Gastroesophageal sphincter (tissue), 4 donors: Measurements from ENCODE around the gene SHC2. TPM values are rescaled to one million over a fixed set of nuclear protein-coding genes. Genes with fewer than 3 reads are reported as not detected.
A peak's percentile ranks its signal among the peaks of the same experiment; 100 is the strongest.
"Not testable (repeated sequence)": the region's sequence is repeated elsewhere in the genome, so short reads cannot be mapped to it uniquely, and the experiment has no call there.

Experiments
- ATAC-seq: fragments of 150-250 bp; one replicate; pipeline ENCODE4 v1.9.1; 2016; ENCODE audit warnings: mild to moderate bottlenecking, moderate library complexity
- H3K27ac ChIP-seq, 4 donors: fragments of 200-600 bp; sonication (generic) in 3 of 4; 1 replicate in 3 of 4; 2 replicates in 1 of 4; pipeline ENCODE4 v1.5.1; 2016 to 2019
- H3K27me3 ChIP-seq: fragments of 200-600 bp; sonication (generic); one replicate; pipeline ENCODE4 v1.5.1; 2019
- H3K36me3 ChIP-seq, 2 donors: fragments of 200-600 bp; sonication (generic); one replicate each; pipeline ENCODE4 v1.5.1; 2019; ENCODE audit warnings: control low read depth in 1 of 2
- H3K4me1 ChIP-seq, 3 donors: fragments of 200-600 bp; sonication (generic); 1 replicate in 2 of 3; 2 replicates in 1 of 3; pipeline ENCODE4 v1.5.1; 2016 to 2019; ENCODE audit warnings: control low read depth in 2 of 3
- H3K4me3 ChIP-seq, 2 donors: fragments of 200-600 bp; sonication (generic); one replicate each; pipeline ENCODE4 v1.5.1; 2019; ENCODE audit warnings: mild to moderate bottlenecking in 1 of 2, moderate library complexity in 1 of 2
- H3K9me3 ChIP-seq, 3 donors: fragments of 200-600 bp; sonication (generic); one replicate each; pipeline ENCODE4 v1.5.1; 2017 to 2019; ENCODE audit warnings: control low read depth in 2 of 3
- EP300 ChIP-seq: sonication (generic); formaldehyde crosslinking; IDR thresholded peaks from one replicate; pipeline ENCODE4 v1.6.1; 2017; ENCODE audit warnings: antibody characterized with exemption, mild to moderate bottlenecking
- POLR2A ChIP-seq, 2 donors: fragments of 450-650 bp; IDR thresholded peaks; one replicate each; pipeline ENCODE4 v1.6.1; 2017; ENCODE audit warnings: antibody characterized with exemption in 2 of 2, mild to moderate bottlenecking in 2 of 2, moderate library complexity in 1 of 2
- POLR2AphosphoS5 ChIP-seq: sonication (generic); formaldehyde crosslinking; IDR thresholded peaks from one replicate; pipeline ENCODE4 v1.6.1; 2017; ENCODE audit warnings: antibody characterized with exemption
- WGBS, 2 donors: methylation state at CpG; one replicate each; pipeline ENCODE4 v1.1.5; 2018; ENCODE audit warnings: low coverage in 1 of 2; 5-methylcytosine and 5-hydroxymethylcytosine counted together
- total RNA-seq, 4 donors: library from RNA; depleted of rRNA; stranded (reverse); fragments of >200 nt; gene quantifications; one replicate each; pipeline ENCODE4 v1.1.0, GENCODE V29; 2016
- TF ChIP-seq, protein P1 (sequence below), 4 experiments: fragments of 200-600 bp in 2 of 4; fragments of 450-650 bp in 2 of 4; sonication (generic) in 1 of 4; IDR thresholded peaks; one replicate each; pipeline ENCODE4 v1.5.1; 2017 to 2019; ENCODE audit warnings: antibody characterized with exemption in 4 of 4, mild to moderate bottlenecking in 2 of 4, moderate library complexity in 2 of 4

Gene SHC2
- total RNA-seq, 4 donors from 2014 or later, result 14.7 to 24.6 (median 20.4) TPM

DNA sequence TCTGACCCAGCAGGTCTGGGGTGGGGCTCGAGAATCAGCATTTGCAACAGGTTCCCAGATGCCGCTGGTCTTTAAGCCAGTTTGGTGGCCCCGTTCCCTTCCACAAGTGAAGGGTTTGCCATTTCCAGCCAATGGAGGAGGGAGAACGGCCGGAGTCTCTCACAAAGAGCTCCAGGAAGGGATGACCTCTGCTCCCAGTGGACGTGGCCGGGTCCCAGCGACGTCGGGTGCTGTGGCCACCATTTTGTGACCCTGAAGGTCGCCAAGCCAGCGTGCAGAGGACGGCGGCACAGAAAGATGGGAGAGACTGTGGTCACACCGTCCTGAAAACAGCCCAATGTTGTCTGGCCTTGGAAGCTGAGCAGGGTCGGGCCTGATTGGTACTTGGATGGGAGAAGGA is 8.0 kb downstream of the SHC2 start:
- H3K9me3 ChIP-seq, result no peaks in the 10 kb centered on the region

DNA sequence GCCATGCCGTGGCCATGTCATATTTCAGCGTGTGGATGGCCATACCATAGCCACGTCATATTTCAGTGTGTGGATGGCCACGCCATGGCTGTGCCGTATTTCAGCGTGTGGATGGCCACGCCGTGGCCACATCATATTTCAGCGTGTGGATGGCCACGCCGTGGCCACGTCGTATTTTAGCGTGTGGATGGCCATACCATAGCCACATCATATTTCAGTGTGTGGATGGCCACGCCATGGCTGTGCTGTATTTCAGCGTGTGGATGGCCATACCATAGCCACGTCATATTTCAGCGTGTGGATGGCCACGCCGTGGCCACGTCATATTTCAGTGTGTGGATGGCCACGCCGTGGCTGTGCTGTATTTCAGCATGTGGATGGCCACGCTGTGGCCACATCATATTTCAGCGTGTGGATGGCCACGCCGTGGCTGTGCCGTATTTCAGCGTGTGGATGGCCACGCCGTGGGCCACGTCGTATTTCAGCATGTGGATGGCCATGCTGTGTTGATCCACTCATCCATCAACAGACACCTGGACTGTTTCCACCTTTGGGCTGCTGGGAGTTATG is 9.8 kb downstream of the SHC2 start:
- not testable (repeated sequence) for H3K36me3 ChIP-seq, ATAC-seq, H3K9me3 ChIP-seq, H3K4me3 ChIP-seq, H3K27ac ChIP-seq, H3K27me3 ChIP-seq
- peaks cover 0 to 13% (median 0%) of the 10 kb centered on the region in 3 donors for H3K4me1 ChIP-seq
- 84% methylated on average over 22 of the region's 33 CpGs; no CpG with 5 or more reads in 1 of the 2 donors for WGBS, 2 donors

More for the DNA sequence above, 8.0 kb downstream of the SHC2 start:
- Histone ChIP-seq H3K27ac (no peak overlapping the region), H3K36me3 (no peaks in the 10 kb centered on the region), H3K27me3 (no peaks in the 10 kb centered on the region), H3K4me1 (peaks cover 0 to 5% (median 0%) of the 10 kb centered on the region in 3 donors), H3K4me3 (no peak overlapping the region)
- TF ChIP-seq POLR2A (IDR thresholded peaks at IDR 0.05) (no peak), EP300 (no peak), POLR2AphosphoS5 (no peak)
- TF ChIP-seq, protein P1, sequence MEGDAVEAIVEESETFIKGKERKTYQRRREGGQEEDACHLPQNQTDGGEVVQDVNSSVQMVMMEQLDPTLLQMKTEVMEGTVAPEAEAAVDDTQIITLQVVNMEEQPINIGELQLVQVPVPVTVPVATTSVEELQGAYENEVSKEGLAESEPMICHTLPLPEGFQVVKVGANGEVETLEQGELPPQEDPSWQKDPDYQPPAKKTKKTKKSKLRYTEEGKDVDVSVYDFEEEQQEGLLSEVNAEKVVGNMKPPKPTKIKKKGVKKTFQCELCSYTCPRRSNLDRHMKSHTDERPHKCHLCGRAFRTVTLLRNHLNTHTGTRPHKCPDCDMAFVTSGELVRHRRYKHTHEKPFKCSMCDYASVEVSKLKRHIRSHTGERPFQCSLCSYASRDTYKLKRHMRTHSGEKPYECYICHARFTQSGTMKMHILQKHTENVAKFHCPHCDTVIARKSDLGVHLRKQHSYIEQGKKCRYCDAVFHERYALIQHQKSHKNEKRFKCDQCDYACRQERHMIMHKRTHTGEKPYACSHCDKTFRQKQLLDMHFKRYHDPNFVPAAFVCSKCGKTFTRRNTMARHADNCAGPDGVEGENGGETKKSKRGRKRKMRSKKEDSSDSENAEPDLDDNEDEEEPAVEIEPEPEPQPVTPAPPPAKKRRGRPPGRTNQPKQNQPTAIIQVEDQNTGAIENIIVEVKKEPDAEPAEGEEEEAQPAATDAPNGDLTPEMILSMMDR (IDR thresholded peaks at IDR 0.05), result no peak
- no peak for ATAC-seq
- 84% methylated on average over 9 of the region's 16 CpGs; no CpG with 5 or more reads in 1 of the 2 donors for WGBS, 2 donors

- WGBS, 2 donors, result 93 to 95% methylated on average over 8 to 9 of the region's 20 CpGs
- ATAC-seq, result no peak
These were observed 10.9 kb downstream of the SHC2 start for GRCh38 chr19:449916-450315.

GRCh38 chr19:447816-448560 is 12.8 kb downstream of the SHC2 start:
- H3K27ac ChIP-seq, result peak overlapping the region in 1 of 4 donors; percentile 57
- H3K9me3 ChIP-seq, result no peaks in the 10 kb centered on the region
- no peaks in the 10 kb centered on the region for H3K36me3 ChIP-seq
- peak; percentile 45 for TF ChIP-seq POLR2AphosphoS5
- TF ChIP-seq POLR2A (IDR thresholded peaks at IDR 0.05), result no peak
- TF ChIP-seq, protein P1 (IDR thresholded peaks at IDR 0.05), result no peak
- no peak overlapping the region for H3K4me3 ChIP-seq
- 28 to 33% methylated on average over 9 to 16 of the region's 31 CpGs for WGBS, 2 donors
- H3K27me3 ChIP-seq, result no peaks in the 10 kb centered on the region
- ATAC-seq, result peak; percentile 65
- peaks cover 0 to 13% (median 0%) of the 10 kb centered on the region in 3 donors for H3K4me1 ChIP-seq

More at GRCh38 chr19:449916-450315, 10.9 kb downstream of the SHC2 start:
- peaks cover 0 to 13% (median 0%) of the 10 kb centered on the region in 3 donors for H3K4me1 ChIP-seq
- TF ChIP-seq, protein P1 (IDR thresholded peaks at IDR 0.05), result no peak
- TF ChIP-seq EP300 (no peak), POLR2A (IDR thresholded peaks at IDR 0.05) (no peak), POLR2AphosphoS5 (no peak)
- H3K27ac ChIP-seq, result no peak overlapping the region
- no peaks in the 10 kb centered on the region for H3K9me3 ChIP-seq
- H3K36me3 ChIP-seq, result no peaks in the 10 kb centered on the region
- H3K4me3 ChIP-seq, result no peak overlapping the region
- no peaks in the 10 kb centered on the region for H3K27me3 ChIP-seq

- Histone ChIP-seq H3K36me3 (no peaks in the 10 kb centered on the region), H3K4me1 (peaks cover 0 to 13% (median 0%) of the 10 kb centered on the region in 3 donors), H3K27ac (no peak overlapping the region), H3K9me3 (no peaks in the 10 kb centered on the region), H3K4me3 (no peak overlapping the region), H3K27me3 (no peaks in the 10 kb centered on the region)
- TF ChIP-seq POLR2A (IDR thresholded peaks at IDR 0.05) (no peak), POLR2AphosphoS5 (no peak), EP300 (no peak)
- TF ChIP-seq, protein P1 (IDR thresholded peaks at IDR 0.05), result no peak
- 87 to 92% methylated on average over 2 to 23 of the region's 24 CpGs for WGBS, 2 donors
- ATAC-seq, result no peak
These were observed 13.8 kb downstream of the SHC2 start for GRCh38 chr19:447064-447426.
